NCI-H2107 (cell line): ENCODE data around the gene TGM2.

Source experiments
- DNase-seq: peaks from one replicate; lab custom pipeline; 2025; lab: John Stamatoyannopoulos, UW

TGM2 gene

GRCh38 chr20:38143646-38144554 is 21.2 kb downstream of the TGM2 start:
- DNase-seq = no peak

DNA sequence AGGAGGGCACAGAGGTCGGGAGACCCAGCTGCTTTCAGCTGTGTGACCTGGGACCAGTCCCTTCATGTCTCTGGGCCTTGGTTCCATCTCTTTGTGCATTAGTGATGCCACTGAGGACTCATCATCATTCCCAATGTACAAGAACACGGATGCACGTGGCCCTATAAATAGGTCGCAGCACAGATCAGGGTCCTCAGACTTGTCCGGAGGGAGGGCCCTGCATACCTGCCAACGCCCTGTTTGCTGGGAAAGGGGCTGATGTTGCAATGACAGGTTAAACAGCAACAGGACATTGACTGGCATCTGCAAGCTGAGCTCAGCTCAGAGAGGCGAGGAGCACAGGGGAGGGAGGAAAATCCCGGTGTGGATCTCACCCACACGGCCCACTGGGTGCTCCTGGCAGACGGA is 21.8 kb downstream of the TGM2 start:
- DNase-seq = no peak

DNA sequence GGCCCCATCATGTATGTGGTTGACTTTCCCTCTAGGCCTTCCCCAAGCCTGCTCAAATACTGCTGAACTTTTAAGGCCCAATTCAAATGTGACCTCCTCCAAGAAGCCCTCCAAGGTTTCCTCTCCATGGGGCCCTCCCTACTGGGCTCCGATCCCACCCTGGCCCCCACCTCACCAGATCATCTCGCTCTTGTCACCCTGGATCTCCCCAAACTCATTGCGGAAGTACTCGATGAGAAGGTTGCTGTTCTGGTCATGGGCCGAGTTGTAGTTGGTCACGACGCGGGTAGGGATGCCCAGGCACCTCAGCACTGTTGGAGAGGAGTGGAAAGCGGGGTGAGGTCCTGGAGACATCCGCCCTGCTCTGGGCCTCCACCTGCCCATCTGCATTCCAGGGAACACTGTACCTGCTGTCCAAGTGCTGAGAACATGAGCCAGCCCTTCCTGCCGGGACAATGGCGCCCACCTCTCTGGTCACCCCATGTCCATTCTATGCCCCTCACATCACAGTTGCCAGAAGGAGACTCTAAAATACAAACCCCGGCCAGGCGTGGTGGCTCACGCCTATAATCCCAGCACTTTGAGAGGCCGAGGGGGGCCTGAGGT is 23.1 kb downstream of the TGM2 start:
- DNase-seq = no peak

DNA sequence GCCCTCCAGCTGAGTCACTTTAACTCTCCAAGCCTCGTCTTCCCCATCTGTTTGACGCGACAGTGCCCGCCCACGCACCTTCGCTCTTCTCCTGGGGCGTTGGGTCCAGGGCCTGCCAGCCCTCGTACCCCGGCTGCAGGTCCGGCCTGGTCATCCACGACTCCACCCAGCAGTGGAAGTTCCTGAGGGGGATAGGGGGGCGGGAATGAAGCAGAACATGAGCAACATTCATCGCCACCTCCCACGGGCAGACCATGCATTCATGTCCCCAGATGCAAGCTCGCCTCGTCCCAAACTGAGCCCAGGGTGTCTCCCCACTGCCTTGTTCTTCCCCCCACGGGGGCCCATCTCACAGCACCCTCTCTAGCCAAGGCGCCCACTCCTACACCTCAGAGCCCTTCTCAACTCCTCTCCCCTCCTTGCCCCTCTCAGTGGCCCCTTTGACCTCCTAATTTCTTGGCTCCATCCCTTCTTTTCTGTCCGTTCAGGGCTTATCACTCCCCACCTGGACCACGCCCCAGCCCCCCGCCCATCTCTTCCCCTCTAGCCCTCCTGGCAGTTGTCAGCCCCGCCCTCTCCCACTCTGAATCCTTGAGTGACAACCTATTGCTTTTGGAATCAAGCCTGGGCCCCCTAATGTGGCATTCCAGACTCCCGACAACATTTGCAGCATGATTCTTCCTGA is 23.7 kb downstream of the TGM2 start:
- DNase-seq = no peak

DNA sequence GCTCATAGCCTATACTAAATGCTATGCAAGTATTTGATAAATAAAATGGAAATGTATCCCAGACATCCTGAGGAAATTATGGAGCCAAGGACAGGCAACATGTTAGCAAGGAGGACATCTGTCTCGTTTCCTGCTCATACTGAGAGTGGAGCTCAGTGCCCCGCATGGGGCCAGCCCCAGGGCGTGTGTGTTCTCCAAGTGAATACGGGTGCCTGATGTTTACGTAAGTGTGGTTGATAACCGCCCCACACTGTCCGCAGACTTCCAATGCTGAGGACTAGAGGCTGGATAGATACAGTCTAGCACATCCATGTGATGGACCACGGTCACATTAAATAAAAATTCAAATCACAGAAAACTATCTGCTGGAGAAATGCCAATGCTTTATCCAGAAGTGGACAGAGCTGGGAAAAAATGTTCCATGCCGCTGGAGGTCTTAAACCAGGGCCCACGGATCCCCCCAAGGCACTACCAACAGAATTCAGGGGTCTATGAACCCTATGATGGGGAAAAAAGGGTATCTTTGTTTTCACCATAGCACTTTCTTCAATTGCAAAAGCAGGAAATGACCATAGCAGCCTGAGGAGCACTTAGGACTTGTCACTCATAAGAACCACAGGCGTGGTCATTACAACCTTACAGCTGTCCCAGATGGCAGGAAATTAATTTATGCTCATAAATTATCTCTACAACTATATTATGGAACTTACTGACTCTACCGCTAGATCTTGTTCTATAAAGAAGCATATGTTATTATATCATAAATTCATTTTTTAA is 24.9 kb downstream of the TGM2 start:
- no peak for DNase-seq

GRCh38 chr20:38139156-38139912 is 25.7 kb downstream of the TGM2 start:
- no peak for DNase-seq

DNA sequence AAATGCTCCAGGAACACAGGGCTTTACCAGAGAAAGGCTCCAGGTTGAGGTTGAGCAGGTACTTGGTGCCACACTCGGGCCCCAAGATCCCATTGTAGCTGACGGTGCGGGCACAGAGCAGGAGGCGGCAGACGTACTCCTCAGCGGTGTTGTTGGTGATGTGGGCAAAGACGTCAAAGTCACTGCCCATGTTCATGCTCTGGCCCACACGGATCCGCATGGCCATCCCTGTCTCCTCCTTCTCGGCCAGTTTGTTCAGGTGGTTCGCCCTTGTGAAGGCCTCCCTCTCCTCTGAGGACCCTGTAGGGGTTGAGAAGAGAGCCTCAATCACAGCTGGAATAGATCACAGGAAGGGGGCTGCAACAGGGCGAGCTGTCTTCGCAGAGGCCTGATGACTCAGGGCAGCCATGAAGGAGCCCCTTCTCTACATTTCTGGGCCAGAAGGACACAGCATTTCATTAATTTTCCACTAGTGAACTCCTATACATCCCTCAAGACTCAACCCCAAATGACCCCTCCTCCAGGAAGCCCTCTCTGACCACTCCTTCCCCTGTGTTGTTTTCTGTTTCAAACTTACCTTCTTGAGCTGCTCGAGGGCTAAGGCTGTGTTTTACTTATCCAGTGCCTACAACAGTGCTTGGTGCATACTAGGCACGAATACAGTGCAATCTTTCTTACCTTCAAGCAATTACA is 26.8 kb downstream of the TGM2 start:
- no peak for DNase-seq

- no peak for DNase-seq
Measured at GRCh38 chr20:38137441-38138037, 27.5 kb downstream of the TGM2 start.

GRCh38 chr20:38136421-38137245 is 28.4 kb downstream of the TGM2 start:
- DNase-seq = no peak

- DNase-seq = no peak
Measured at GRCh38 chr20:38135651-38136420, 29.2 kb downstream of the TGM2 start.

DNA sequence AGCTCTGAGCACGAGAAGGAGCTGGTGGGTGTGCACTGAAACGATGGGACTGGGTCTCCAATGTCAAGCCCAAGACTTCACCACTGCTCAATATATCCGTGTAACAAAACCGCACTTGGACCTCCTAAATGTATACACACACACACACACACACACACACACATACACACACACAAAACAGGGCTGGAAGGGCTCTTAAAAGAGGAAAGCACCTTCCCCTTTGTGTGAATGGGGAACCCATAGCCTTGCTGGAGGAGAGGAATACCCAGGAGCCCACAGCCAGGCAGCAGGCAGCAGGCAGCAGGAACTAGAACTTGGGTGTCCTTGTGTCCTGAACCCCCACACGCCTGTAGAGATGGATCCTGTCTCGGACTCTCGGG is 29.8 kb downstream of the TGM2 start:
- DNase-seq = no peak

- DNase-seq = no peak
Measured at GRCh38 chr20:38134427-38135270, 30.4 kb downstream of the TGM2 start.

GRCh38 chr20:38133680-38134426 is 31.2 kb downstream of the TGM2 start:
- no peak for DNase-seq

DNA sequence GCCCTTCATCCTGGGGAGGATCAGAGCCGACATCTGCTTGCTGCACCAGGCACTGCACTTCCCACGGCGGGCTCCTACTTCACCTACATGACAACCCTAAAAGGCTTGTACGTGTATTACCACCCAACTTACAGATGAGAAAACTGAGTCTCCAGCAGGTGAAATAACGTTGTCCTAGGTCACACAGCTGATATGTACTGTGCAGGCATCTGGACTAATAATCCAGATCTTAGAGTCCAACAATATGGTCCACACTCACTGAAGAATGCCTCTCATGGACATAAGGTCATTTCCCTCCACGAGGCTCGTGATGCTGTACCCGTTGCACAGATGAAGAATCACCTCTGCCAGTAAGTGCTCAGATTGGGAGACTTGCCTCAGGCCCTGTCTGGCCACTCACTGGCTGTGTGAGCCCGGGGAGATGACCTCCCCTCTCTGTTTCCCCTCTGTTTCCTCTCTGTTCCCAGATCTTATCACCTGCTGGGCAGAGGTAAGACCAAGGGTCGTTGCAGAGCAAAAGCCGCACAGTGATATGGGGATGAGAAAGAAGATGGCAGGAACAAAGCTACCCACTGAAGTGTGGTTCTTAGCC is 32.1 kb downstream of the TGM2 start:
- no peak for DNase-seq

GRCh38 chr20:38132156-38132909 is 32.7 kb downstream of the TGM2 start:
- no peak for DNase-seq

DNA sequence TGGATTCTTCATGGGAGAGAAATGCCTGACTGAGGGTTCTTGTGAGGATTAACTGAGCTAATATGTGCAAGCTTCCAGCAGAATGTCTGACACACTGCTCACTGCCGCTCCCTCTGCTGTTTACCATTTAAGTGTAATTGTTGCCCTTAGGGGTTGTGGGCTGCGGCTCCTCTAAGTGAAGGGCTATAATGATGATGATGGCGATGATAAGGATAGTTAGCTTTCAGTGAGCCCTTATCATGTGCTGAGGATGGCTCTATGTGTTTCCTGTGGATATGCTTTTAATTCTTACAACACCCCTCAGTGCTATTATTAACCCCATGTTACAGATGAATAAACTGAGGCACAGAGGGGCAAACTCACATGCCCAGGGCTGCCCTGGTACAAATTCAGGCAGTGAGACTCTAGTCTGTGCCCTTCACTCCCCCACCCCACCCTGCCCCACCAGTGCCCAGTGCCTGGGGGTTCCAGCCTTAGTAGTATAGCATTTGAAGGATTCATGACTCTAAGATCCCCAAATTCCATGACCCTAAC is 33.4 kb downstream of the TGM2 start:
- no peak for DNase-seq
